Nephron (organoid): ENCODE data around the gene FBLN2.

Source experiments
- H3K27ac Mint-ChIP-seq, 3 experiments: 2 replicates each; pipeline ENCODE4 v1.8.0; 2020; ENCODE audit warnings: mixed read lengths in 3 of 3, mild to moderate bottlenecking in 2 of 3, moderate library complexity in 1 of 3
- H3K27me3 Mint-ChIP-seq: 2 replicates; pipeline ENCODE4 v1.8.0; 2021; ENCODE audit warnings: low read depth, mild to moderate bottlenecking, moderate library complexity, mixed read lengths
- H3K36me3 Mint-ChIP-seq: 2 replicates; pipeline ENCODE4 v1.8.0; 2020; ENCODE audit warnings: low read depth, mixed read lengths
- H3K4me1 Mint-ChIP-seq: 2 replicates; pipeline ENCODE4 v1.8.0; 2020; ENCODE audit warnings: mixed read lengths
- H3K4me3 Mint-ChIP-seq, 3 experiments: 2 replicates each; pipeline ENCODE4 v1.8.0; 2020; ENCODE audit warnings: mild to moderate bottlenecking in 3 of 3, mixed read lengths in 3 of 3, moderate library complexity in 2 of 3
- H3K9me3 Mint-ChIP-seq: 2 replicates; pipeline ENCODE4 v1.8.0; 2020; ENCODE audit warnings: mixed read lengths
- TF ChIP-seq, protein P1 (sequence below), 3 experiments: fragments of 200-600 bp; sonication (generic); IDR thresholded peaks; one replicate each; pipeline ENCODE4 v1.5.0; 2021; ENCODE audit warnings: antibody characterized with exemption in 3 of 3; ENCODE audit not compliant: unreplicated experiment in 3 of 3

Gene FBLN2

GRCh38 chr3:13666781-13667709, 118.1 kb downstream of the FBLN2 start:
- no peaks in the 10 kb centered on the region for H3K9me3 Mint-ChIP-seq
- TF ChIP-seq, protein P1, sequence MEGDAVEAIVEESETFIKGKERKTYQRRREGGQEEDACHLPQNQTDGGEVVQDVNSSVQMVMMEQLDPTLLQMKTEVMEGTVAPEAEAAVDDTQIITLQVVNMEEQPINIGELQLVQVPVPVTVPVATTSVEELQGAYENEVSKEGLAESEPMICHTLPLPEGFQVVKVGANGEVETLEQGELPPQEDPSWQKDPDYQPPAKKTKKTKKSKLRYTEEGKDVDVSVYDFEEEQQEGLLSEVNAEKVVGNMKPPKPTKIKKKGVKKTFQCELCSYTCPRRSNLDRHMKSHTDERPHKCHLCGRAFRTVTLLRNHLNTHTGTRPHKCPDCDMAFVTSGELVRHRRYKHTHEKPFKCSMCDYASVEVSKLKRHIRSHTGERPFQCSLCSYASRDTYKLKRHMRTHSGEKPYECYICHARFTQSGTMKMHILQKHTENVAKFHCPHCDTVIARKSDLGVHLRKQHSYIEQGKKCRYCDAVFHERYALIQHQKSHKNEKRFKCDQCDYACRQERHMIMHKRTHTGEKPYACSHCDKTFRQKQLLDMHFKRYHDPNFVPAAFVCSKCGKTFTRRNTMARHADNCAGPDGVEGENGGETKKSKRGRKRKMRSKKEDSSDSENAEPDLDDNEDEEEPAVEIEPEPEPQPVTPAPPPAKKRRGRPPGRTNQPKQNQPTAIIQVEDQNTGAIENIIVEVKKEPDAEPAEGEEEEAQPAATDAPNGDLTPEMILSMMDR (IDR thresholded peaks at IDR 0.05; ENCODE audit: unreplicated experiment in 3 of 3): no peak
- no peaks in the 10 kb centered on the region for H3K36me3 Mint-ChIP-seq
- H3K27ac Mint-ChIP-seq: no peak overlapping the region
- peaks cover 42% of the 10 kb centered on the region for H3K27me3 Mint-ChIP-seq
- H3K4me1 Mint-ChIP-seq: no peaks in the 10 kb centered on the region
- no peak overlapping the region for H3K4me3 Mint-ChIP-seq

GRCh38 chr3:13668136-13668535, 119.2 kb downstream of the FBLN2 start:
- Mint-ChIP-seq H3K36me3 (no peaks in the 10 kb centered on the region), H3K4me1 (no peaks in the 10 kb centered on the region), H3K27me3 (peaks cover 39% of the 10 kb centered on the region), H3K27ac (no peak overlapping the region), H3K9me3 (no peaks in the 10 kb centered on the region), H3K4me3 (no peak overlapping the region)
- TF ChIP-seq, protein P1 (IDR thresholded peaks at IDR 0.05; ENCODE audit: unreplicated experiment in 3 of 3): no peak

- H3K27ac Mint-ChIP-seq: no peak overlapping the region
- TF ChIP-seq, protein P1 (IDR thresholded peaks at IDR 0.05; ENCODE audit: unreplicated experiment in 3 of 3): no peak
Observed at GRCh38 chr3:13669457-13669856, 120.5 kb downstream of the FBLN2 start.

DNA sequence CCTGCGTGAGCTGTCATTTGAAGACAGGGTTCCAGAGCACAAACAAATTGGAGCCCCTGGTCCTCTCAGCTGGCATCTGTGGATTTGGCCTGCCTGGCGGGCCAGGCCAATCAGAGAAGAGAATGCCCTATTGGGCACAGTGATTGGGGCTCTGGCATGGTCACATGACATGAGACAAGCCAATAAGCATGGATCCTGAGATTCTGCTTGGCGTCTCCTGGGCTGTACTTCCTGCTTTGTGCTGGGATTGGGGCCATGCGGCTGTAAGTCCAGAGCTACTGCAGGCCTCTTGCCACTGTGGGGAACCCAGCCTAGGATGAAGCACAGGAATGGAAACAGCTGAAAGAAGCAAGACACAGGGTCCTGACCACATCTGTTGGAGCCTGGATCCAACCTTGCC, 121.4 kb downstream of the FBLN2 start:
- H3K9me3 Mint-ChIP-seq: no peaks in the 10 kb centered on the region
- no peaks in the 10 kb centered on the region for H3K4me1 Mint-ChIP-seq
- no peaks in the 10 kb centered on the region for H3K36me3 Mint-ChIP-seq
- H3K4me3 Mint-ChIP-seq: no peak overlapping the region
- TF ChIP-seq, protein P1 (IDR thresholded peaks at IDR 0.05; ENCODE audit: unreplicated experiment in 3 of 3): no peak
- peaks cover 46% of the 10 kb centered on the region for H3K27me3 Mint-ChIP-seq
- H3K27ac Mint-ChIP-seq: no peak overlapping the region

More at GRCh38 chr3:13669457-13669856, 120.5 kb downstream of the FBLN2 start:
- no peaks in the 10 kb centered on the region for H3K9me3 Mint-ChIP-seq
- no peak overlapping the region for H3K4me3 Mint-ChIP-seq
- no peaks in the 10 kb centered on the region for H3K36me3 Mint-ChIP-seq
- peaks cover 44% of the 10 kb centered on the region for H3K27me3 Mint-ChIP-seq
- no peaks in the 10 kb centered on the region for H3K4me1 Mint-ChIP-seq

DNA sequence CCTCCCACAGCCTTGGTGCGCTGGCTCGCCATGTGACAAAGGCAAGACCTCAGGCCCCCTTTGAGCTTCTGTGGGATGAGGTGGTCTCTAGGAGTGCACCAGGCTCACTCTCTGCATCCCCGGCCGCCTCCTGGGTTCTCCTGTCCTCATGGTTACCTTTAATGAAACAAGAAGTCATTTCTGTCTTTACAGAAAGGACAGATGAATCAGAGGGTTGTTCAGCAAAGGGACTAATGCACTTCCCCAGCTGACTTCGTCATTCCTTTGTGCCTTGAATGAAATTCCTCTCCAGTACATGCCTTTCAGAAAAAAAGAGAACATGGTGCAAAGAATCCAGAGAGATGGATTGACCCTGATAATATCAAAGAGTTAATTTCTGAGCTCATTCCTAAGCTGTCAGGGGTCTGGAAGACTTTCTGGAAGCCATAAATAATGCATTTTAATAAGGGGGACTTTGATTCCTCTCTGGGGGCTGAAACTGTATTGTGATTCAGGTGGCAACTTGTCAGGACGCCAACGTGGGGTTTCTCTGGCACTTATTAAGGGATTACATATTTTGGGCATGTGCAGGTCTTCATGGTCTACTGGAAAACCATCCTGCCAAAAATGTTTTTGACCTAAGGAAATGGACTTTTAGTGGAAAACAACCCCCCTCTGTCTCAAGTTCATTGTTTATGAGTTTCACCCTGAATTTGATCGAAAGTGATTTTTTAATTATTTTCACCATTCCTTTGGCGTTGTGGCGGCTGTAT, 122.7 kb downstream of the FBLN2 start:
- Mint-ChIP-seq H3K27ac (no peak overlapping the region), H3K9me3 (no peaks in the 10 kb centered on the region), H3K27me3 (peaks cover 46% of the 10 kb centered on the region), H3K4me1 (no peaks in the 10 kb centered on the region), H3K4me3 (no peak overlapping the region), H3K36me3 (no peaks in the 10 kb centered on the region)
- TF ChIP-seq, protein P1 (IDR thresholded peaks at IDR 0.05; ENCODE audit: unreplicated experiment in 3 of 3): no peak
